ENCODE data around the gene SORBS2.

SORBS2 gene

DNA sequence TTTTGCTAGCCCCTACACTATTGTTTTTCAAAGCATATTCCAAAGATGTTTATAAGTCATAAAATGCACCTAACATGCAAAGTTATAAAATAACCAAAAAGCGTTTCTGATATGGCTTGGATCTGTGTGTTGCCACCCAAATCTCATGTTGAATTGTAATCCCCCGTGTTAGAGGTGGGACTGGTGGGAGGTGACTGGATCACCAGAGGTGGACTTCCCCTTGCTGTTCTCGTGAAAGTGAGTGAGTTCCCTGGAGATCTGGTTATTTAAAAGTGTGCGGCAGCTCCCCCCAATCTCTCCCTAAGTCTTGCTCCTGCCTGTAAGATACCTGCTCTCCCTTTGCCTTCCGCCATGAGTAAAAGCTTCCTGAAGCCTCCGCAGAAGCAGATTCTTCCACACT is 22.8 kb upstream of the SORBS2 start:
- no peak for DNase-seq (ENCODE audit: low read depth)

DNA sequence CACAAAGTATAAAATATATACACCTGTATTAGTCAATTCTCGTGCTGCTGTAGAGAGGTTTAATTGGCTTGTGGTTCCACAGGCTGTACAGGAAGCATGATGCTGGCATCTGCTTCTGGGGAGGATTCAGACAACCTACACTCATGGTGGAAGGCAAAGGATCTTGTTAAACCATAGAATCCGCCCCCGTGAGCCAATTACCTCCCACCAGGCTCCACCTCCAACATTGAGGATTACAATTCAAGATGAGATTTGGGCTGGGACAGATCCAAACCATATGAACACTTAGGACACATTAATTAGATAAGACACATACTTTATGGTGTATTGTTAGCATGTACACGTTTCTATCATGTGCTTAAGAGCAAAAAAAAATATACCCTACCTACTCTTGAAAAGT is 22.1 kb upstream of the SORBS2 start:
- no peak for DNase-seq (ENCODE audit: low read depth)

DNA sequence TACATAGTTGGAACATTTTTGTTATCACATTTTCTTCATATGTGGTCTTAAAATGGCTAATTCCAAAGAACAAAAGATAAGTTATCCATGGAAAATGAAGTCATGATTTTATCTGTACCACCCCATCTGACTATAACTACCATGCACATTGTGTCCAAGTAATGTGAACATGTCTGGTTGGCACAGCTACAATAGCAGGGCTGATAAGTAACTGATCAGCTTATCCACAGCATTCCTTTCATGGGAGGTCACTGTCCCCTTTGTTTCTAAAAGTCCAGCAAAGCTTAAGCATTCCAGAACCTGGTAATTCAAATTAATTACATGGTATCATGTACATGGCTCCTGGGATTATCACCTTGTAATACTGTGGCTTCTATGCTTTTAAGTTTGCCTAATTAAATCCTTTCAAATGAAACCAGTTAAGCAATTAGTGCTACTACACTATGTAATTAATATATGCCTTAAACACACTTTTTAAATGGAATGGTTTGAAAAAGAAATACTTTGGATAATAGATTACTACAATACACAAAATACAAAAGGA is 21.1 kb upstream of the SORBS2 start:
- DNase-seq (ENCODE audit: low read depth), result no peak

DNA sequence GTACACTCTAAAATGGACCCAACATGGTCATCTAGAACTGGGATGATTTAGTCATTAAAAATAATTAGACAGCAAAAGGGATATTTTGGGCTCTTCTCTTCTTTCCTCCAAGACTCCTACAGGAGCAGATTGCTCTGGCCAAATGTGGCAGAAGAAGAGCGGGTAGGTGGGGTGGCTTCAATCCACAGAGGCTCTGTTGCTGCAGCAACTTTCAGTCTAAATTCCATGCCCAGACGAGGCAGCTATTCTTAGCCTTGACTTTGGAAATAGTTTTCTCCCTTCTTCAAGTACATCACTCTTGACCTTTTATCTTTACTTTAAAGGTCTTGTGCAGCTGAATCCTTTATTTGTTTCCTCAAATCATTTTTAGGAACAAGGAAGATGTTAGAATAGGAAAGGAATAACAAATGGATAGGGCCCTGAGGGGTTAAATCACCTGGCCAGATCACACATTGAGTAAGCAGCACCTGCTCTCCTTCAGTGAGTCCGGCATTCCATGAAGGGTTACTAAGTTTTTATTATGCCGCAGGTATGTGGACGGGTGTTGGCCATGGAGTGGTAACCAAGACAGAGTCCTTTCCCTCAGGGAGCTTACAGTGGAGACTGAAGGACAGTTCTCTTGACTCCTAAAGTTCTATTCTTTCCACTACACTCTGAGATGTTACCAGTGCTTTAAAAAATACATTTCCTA is 19.3 kb upstream of the SORBS2 start:
- no peak for DNase-seq (ENCODE audit: low read depth)

DNA sequence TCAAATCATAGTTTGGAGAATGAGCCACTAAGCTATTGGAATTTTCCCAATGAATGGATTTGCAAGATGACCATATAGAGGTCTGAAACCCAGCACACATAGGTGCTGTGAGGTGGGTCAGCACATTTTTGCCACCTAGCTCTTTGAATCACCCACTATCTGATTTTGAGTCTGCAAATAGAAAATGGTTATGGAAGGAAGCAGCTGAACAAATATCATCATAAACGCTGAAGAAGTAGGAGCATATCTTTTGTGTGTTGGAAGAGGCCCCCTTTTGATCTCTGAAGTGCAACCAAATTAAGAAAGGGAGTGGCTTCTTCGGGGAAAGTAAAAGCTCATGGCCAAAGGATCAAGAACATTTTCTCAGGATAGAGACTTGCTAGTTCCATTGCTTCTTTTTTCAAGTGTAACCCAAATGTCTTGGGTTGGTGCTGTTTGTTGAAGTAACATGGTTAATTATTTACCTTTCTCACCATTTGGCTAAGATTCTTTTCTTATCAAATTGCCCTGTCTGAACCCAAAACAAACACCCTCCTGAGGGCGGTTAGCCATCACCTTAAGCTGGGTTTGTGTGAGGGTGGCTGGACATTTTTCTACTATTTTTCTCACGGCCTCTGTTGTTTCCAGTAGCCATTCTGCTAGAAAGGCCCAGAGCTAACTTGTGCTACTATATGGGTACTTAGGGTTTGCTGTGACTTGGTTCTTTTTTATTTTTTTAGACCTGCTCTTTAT is 18.4 kb upstream of the SORBS2 start:
- no peak for DNase-seq (ENCODE audit: low read depth)

DNA sequence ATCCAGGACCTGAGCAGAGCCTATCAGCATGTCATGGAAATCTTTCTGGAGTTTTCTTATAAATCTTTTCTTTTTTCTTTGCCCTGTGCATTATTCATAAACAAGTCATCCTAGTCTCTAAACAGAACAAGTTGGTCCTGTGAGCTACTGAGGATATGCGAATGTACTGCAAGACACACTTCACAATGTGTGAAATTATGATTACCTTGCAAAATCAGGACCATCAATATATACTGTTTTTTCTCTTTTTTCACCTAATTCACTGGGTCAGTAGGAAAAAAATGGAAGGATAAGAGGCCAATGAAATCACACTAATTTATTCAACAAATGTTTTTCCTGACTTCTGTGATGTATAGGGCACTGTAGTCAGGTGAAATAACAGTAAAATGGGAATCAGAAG is 14.4 kb upstream of the SORBS2 start:
- DNase-seq (ENCODE audit: low read depth), result no peak

DNA sequence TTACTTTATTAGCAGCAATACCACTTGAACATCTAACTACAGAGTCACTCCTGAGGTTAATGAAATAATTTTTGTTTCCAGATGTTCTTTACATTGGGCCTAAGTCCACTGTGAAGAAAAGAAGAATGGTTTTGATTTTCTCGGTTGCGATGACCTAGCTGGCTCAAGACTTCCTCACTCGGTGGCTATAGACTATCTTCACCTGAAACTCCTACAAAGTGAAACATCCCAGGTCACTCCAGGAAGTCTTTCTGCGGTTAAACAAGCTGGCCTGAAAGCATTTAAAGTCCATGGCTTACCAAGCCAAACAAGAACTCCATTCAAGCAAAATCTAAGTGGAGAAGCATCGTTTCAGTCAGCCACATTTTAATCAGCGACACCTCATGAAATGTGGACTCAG is 13.7 kb upstream of the SORBS2 start:
- DNase-seq (ENCODE audit: low read depth), result no peak

DNA sequence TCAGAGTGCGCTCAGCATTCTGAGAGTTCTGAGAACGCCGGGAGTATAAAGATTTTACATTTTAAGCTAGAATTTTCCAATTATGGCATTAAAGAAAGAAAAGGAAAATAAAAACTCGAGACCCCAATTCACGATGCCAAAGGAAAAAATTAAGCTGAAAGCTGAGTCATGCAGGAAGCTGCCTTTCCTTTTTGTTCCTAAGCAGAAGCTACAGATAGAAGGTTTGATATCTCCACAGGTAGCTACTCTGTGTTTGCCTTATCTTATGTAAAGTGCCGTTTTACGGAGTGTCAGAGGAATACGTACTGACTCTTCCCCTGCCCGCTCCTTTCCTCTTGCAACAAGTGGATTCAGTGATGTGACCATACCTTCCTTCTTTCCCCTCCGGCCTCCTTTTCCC is 10.8 kb upstream of the SORBS2 start:
- DNase-seq (ENCODE audit: low read depth), result no peak

DNA sequence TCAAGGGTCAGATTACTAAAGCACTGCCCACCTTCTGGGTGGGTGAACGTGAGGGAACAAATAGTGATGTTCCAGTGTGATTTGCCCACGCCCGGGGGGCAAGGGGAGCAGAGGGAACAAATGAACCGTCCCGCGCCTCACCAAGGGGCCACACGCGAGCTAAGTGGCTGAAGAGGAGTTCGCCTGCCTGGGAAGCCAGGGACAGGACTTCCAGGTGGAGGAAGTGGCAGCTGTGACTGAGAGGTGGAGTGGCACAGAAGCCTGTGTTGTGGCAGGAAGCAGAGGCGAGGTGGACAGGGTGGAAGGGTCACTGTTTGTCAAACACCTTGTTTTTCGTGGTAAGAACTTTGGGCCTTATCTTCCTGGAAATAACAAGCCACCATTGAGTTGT is 9.0 kb upstream of the SORBS2 start:
- DNase-seq (ENCODE audit: low read depth), result no peak

DNA sequence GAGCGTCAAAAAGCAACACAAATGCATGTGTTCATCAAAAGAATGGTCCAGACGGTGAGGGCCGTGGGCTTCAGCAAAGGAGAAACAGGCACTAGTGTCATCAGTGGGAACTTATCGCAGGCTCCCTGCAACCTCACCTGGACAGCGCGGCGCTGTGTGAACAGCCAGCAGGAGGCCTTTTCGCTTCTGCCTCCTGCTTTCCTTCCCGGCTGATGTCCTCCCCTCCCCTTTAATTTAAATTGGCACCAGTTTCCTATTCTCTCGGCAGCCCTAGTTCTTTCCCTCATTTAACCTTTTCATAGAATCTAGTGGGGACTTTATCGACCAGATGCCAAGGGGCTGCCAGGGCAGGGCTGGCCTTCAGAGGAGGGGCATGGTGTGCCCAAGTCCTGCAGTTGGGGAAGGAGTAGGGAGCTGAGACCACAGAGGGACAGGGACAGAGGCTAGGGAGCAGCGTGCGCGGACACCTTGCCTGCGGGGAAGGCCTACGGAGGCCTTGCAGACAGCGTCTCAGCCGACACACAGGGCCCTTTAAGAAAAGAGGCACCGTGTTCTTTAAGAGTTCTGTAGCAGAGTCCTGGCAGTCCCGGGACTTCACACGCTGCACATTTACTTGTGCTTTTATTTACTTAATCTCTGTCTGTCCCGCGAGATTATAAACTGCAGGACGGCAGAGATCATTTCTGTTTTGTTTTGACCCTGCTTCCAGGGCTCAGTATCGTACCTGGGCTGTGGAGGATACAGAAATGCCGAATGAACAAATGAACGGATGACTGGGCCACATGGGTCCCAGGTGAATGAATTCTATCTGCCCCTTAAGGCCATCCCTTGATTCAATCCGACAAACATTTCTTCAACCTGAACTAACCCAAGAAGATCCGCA is 8.4 kb upstream of the SORBS2 start:
- no peak for DNase-seq (ENCODE audit: low read depth)

DNA sequence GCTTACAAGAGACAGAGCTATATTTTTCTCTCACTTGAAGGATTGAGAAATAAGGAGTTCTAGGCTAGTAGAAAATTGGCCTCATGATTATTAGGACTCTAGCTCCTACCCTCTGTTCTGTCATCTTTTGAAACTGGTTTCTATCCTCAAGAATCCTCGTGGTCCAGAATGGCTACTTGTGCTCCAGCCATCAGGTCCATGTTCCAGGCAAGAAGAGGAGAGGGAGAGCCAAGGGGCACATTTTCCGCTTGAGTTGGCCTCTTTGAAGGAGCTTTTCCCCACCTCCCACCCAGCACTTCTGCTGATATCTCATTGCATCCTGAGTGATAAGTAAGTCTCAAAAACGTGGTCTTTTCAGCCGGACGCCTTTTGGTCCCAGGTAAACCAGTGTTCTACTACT is 7.2 kb upstream of the SORBS2 start:
- no peak for DNase-seq (ENCODE audit: low read depth)

DNA sequence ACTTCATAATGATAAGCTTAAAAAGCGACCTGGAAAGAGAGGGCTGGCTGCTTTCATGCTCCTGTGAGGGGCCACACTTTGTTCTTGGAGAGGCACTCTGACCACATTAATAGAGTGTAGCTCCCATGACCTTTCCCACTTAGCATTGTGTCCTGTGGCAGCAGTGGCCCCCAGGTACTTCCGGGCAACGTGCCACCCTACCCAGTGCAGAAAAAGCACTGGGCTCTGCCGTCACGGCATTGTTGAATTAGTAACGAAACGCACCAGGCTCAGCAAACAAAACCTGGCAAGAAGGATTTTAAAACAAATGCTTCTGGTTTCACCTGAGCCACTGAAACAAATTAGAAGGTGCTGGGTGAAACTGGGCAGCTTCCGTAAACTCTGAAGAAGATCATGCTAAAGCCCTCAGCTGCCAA is 5.4 kb upstream of the SORBS2 start:
- no peak for DNase-seq (ENCODE audit: low read depth)

DNA sequence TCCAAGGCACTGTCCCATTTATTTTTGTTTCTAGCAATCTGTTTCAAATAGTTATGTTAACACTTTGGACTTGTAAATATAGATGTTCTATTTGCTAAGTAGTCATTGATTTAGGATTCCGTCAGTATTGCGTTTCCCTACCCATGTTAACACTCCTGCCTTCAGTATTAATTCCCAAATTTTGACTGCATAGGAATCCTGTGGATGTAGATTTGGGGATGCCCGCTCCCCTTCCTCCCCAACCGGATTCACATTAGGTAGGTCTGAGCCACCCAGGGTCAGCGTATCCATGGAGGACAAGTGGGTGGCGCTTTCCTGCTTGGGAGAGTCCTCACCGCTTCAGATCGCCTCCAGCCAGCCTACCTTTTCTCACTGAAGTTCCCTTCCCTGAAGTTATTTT is 1.1 kb upstream of the SORBS2 start:
- no peak for DNase-seq (ENCODE audit: low read depth)

DNA sequence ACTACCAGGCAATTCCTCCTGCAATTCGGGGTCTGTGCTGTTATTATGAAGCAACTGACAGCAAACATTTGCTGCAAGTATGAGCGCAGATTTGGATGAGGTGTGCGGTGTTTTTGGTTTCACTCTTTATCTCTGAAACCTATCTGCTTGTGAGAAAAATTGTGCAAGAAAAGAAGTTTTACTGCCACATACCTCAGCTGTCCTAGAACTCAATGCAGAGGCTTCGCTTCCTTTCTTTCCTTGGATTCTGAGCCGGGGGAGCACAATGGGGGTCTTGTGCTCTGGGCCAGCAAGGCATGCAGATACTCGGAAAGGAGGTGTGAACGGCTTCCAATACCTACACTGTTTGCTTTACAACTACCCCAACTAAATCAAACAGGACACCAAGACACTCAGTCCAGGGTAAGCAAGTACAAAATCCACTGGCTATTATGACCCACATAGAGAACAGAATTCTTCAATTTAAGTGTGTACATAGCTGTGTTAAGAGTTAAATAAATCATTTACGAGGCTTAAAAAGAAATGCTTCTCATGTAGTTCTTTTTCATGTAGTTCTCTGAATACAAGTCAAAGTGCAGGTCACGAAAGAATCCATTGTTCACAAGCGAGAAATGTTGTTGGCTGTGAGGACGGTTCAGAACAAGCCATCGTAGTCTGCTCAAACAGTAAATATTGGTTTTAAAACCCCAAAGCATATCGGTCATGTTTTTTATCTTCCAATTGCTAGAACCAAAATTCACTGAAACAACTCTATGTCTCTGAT is 1.1 kb downstream of the SORBS2 start:
- DNase-seq (ENCODE audit: low read depth), result no peak

DNA sequence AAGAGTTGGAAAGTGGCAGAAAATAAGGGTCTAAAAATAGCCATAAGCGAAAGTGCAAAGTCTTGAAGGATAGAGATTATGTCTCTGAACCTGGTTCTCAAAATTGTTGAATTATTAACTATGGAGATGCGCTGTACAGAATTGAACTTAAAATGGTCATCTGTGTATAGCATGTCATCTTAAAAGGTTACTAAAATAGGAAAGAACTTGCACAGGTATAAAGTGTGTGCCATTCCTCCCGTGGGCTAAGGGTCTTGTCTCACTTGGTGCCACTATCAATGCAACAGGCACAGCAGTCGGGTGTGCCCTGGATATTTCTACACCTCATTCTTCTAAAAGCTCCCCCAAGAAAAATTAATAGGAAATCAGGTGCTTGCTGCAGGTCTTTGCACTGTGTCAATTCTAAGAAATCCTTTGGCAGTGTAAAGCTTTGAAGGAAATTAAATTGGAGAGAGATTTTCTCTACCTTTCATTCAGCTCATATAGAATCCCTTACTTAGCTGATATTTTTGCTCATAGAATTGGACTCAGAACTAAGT is 2.4 kb downstream of the SORBS2 start:
- DNase-seq (ENCODE audit: low read depth), result no peak

DNA sequence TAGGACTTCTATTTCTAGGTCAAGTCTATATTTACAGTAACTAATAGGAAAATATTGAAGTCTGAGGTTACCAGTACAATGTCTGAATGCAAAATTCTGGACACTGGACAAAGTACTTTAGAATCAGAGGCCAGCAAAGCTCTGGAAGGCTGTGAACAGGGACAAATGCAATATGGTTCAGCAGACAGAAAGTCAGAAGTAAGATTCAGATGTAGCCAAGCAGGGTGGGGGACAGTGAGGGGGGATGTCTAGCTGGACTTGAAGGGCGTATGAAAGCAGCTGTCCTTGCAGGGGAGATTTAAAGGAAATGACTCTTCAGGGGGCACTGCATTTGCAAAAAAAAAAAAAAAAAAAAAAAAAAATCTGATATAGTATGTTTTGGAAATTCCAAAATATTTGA is 2.9 kb downstream of the SORBS2 start:
- no peak for DNase-seq (ENCODE audit: low read depth)

DNA sequence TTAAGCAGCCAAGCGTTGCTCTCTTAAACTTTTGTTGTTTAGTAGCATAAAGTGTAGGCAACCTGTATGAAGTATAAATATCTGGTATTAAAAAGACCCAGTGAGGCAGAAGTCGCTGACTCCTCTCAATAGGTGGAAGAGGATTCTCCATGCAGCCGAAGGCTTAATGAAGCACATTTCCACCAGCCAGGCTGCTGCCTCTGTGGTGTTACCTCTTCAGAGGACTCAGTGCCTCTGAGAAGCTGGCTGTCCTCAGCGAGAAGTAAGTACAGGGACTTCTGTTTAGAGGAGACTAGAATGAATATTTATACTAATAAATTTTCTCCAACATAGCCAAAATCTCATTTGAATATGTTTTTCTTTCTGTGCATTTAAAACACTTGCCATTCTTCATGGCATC is 6.0 kb downstream of the SORBS2 start:
- DNase-seq (ENCODE audit: low read depth), result no peak

DNA sequence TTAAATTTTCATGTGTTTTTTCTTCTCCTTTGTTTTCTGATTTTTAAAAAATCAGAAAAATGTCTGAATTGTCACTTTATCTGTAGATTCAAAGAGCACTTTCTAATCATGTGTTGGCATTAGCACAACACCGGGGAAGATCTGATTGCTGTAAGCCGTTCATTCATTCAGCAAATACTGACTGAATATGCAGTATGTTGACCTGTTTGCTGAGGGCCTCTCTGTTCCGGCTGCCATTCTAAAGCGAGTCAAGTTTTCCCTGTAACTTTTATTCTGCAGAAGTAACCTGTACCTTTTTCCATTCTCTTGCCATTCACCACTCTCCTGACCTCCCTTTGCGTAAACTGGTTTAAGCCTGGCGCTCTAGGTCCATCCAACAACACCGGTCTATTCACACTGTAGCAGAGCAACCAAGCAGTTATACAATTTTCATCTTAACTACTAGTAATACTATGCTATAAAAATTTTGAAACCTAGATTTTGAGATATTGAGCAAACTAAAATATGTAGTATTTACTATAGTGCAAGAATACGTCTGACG is 6.7 kb downstream of the SORBS2 start:
- no peak for DNase-seq (ENCODE audit: low read depth)

DNA sequence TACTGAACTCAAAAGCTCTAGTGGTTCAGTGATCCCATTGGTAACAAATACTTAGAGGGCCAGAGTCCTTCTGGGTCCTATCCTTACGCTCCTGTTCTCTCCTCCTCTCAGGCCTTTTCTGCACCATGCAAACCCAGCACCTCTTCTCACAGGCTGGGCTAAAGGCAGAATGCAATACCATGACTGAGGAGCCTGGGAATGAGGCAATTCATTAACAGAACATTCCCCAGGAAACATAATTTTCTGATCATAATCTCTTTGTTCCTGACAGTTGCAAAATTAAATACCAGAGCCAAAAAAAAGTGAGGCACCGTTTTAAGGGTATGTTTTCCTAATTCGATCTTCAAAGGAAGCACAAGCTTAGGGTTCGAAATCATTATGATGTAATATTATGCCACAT is 9.0 kb downstream of the SORBS2 start:
- DNase-seq (ENCODE audit: low read depth), result no peak

DNA sequence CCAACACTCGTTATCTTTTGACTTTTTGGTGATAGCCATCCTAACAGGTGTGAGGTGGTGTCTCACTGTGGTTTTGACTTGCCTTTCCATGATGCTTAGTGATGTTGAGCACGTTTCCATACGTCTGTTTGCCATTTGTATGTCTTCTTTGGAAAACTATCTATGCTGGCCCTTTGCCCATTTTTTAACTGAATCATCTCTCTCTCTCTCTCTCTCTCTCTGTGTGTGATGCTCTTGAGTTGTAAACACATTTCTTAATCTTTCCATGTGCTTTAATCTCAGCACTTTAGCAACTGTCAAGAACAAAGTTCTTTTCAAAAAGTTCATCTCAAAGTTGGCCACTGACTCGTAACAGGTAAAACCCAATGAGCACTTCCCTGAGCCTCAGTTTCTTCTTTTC is 10.5 kb downstream of the SORBS2 start:
- DNase-seq (ENCODE audit: low read depth), result no peak

DNA sequence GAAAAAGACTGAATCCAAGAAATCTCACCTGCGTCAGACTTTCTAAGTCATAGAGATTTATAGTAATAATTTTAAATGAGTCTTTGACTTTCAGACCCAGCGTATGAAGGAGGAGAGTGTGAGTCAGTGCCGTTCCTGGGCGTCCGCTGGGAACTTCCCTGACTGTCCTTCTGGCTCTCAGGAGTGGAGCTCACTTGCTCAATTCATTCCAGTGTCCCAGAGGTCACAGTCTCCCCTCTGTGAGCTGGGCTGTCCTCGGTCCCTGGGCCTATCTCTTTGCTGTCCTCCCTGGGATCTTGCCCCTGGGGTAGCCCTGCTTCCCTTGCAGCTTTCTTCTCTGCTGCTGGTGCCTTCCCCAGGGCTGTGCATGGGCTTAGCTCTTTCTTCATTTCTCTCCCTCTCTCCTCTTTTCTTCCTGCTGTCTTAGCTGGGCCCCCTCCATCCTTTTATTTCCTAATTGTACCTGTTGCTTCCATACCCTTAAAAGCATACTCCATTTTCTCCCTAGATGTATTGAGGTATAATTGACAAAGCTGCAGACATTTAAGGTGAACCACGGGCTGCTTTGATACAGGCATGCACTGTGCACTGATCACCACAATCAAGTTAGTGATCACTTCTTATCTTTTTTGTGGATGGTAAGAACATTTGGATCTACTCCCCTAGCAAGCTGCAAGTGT is 11.6 kb downstream of the SORBS2 start:
- DNase-seq (ENCODE audit: low read depth), result no peak

Data from stimulated activated CD8-positive, alpha-beta memory T cell treated with anti-CD3 and anti-CD28 coated beads, Interleukin-15, amount 100 ng/mL, for 24 hours (primary cell).